OCI-M2 (cell line): ENCODE measurements around the gene SLC12A6.
"Not testable (repeated sequence)": the region's sequence is repeated elsewhere in the genome, so short reads cannot be mapped to it uniquely, and the experiment has no call there.

Experiments used
- DNase-seq: peaks from one replicate; lab custom pipeline; 2025; ENCODE audit not compliant: unreplicated experiment; lab: John Stamatoyannopoulos, UW

The SLC12A6 gene

GRCh38 chr15:34206011-34206410 lies 131.6 kb downstream of the SLC12A6 start:
- DNase-seq, result no peak

- DNase-seq, result no peak
These were observed 133.6 kb downstream of the SLC12A6 start for GRCh38 chr15:34203936-34204335.

- no peak for DNase-seq
These were observed 134.3 kb downstream of the SLC12A6 start for GRCh38 chr15:34203305-34203704.

- DNase-seq, result not testable (repeated sequence)
These were observed 144.3 kb downstream of the SLC12A6 start for GRCh38 chr15:34193272-34193671.

GRCh38 chr15:34188711-34189110 lies 148.9 kb downstream of the SLC12A6 start:
- no peak for DNase-seq

- DNase-seq, result no peak
These were observed 151.9 kb downstream of the SLC12A6 start for GRCh38 chr15:34185666-34186065.

- DNase-seq, result no peak
These were observed 154.6 kb downstream of the SLC12A6 start for GRCh38 chr15:34182942-34183341.
